ENCODE measurements around the gene YJEFN3. TPM values are rescaled to one million over a fixed set of nuclear protein-coding genes. Genes with fewer than 3 reads are reported as not detected.

Gene YJEFN3
- total RNA-seq, 4 donors from 2014 or later: 0.45 to 1.4 (median 0.96) TPM

DNA sequence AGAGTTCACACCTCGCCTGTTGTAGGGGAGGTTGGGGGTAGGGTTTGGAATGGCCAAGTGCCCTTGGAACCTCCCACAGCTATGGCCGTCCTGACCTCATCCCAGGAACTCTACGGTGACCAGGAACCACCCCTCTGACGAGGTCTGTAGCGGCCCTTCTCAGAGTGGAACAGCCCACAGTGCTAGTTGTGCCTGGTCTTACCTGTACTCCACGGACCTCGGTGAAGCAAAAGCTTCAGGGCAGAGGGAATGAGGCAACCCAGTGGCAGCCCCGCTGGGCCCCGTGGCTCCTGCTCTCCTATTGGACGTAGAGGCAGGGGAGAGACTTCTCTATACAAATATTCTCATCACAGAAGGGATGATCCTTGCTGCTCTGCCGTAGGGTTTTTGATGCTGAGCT lies 20.5 kb upstream of the YJEFN3 start:
- H3K27me3 ChIP-seq: no peaks in the 10 kb centered on the region
- H3K36me3 ChIP-seq: peaks cover 0 to 50% of the 10 kb centered on the region in 2 donors
- H3K4me1 ChIP-seq: no peaks in the 10 kb centered on the region
- TF ChIP-seq POLR2A (IDR thresholded peaks at IDR 0.05): no peak
- TF ChIP-seq, protein P1, sequence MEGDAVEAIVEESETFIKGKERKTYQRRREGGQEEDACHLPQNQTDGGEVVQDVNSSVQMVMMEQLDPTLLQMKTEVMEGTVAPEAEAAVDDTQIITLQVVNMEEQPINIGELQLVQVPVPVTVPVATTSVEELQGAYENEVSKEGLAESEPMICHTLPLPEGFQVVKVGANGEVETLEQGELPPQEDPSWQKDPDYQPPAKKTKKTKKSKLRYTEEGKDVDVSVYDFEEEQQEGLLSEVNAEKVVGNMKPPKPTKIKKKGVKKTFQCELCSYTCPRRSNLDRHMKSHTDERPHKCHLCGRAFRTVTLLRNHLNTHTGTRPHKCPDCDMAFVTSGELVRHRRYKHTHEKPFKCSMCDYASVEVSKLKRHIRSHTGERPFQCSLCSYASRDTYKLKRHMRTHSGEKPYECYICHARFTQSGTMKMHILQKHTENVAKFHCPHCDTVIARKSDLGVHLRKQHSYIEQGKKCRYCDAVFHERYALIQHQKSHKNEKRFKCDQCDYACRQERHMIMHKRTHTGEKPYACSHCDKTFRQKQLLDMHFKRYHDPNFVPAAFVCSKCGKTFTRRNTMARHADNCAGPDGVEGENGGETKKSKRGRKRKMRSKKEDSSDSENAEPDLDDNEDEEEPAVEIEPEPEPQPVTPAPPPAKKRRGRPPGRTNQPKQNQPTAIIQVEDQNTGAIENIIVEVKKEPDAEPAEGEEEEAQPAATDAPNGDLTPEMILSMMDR (IDR thresholded peaks at IDR 0.05): no peak
- TF ChIP-seq POLR2AphosphoS5 (IDR thresholded peaks at IDR 0.05): no peak
- TF ChIP-seq EP300 (IDR thresholded peaks at IDR 0.05): no peak
- 83% methylated on average over 1 of the region's 11 CpGs; no CpG with 5 or more reads in 1 of the 2 donors for WGBS, 2 donors (ENCODE audit: low coverage in 1 of 2)
- no peak overlapping the region for H3K27ac ChIP-seq
- ATAC-seq: no peak
- H3K9me3 ChIP-seq: no peaks in the 10 kb centered on the region
- H3K4me3 ChIP-seq: no peak overlapping the region

DNA sequence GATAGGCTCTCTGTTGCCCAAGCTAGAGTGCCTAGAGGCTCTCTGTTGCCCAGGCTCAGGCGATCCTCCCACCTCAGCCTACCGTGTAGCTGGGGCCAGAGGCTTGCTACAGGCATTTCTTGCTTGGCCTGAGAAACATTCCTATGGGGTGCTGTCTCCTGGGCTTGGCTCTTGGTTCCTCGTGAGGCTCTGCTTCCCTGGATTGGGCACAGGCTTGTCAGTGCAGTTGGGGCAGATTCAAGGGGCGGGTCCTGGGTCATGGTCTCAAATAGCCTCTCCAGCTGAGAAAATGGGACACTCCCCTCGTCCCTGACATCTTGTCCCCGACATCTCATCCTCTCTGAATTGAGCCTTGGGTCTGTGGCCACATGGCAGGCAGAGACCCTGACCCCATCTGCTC lies 18.3 kb upstream of the YJEFN3 start:
- Histone ChIP-seq H3K4me1 (peaks cover 0 to 18% (median 4%) of the 10 kb centered on the region in 3 donors), H3K4me3 (no peak overlapping the region), H3K27ac (no peak overlapping the region), H3K9me3 (peaks cover 0 to 7% (median 0%) of the 10 kb centered on the region in 3 donors), H3K27me3 (no peaks in the 10 kb centered on the region), H3K36me3 (peaks cover 0 to 28% of the 10 kb centered on the region in 2 donors)
- no peak for TF ChIP-seq POLR2A (IDR thresholded peaks at IDR 0.05)
- 20% methylated on average over 2 of the region's 6 CpGs; no CpG with 5 or more reads in 1 of the 2 donors for WGBS, 2 donors (ENCODE audit: low coverage in 1 of 2)
- ATAC-seq: no peak

DNA sequence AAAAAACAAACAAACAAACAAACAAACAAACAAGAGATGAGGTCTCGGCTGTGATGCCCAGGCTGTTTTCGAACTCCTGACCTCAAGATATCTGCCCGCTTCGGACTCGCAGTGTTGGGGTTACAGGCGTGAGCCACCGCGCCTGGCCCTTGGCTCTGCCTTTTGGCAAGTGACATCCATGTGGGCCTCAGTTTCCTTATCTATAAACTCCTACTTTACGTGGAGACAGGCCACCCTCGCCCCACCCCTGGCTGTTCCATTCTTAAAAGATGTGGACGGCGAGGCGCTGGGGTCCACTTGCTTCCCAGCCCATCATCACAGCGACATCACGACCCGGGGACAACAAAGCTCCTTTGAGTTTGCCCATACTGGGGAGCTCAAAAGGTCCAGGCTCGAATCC lies 15.0 kb upstream of the YJEFN3 start:
- H3K4me3 ChIP-seq: peak overlapping the region in 1 of 2 donors; percentile 43
- WGBS, 2 donors (ENCODE audit: low coverage in 1 of 2): 96% methylated on average over 8 of the region's 17 CpGs; no CpG with 5 or more reads in 1 of the 2 donors
- H3K9me3 ChIP-seq: peaks cover 0 to 7% (median 0%) of the 10 kb centered on the region in 3 donors
- no peaks in the 10 kb centered on the region for H3K27me3 ChIP-seq
- ATAC-seq: no peak
- H3K36me3 ChIP-seq: no peaks in the 10 kb centered on the region
- peak overlapping the region in 3 of 4 donors; percentile 48 to 61 (median 58) for H3K27ac ChIP-seq
- TF ChIP-seq POLR2A (IDR thresholded peaks at IDR 0.05): no peak
- no peak for TF ChIP-seq EP300 (IDR thresholded peaks at IDR 0.05)
- TF ChIP-seq POLR2AphosphoS5 (IDR thresholded peaks at IDR 0.05): no peak
- TF ChIP-seq, protein P1 (IDR thresholded peaks at IDR 0.05): no peak
- H3K4me1 ChIP-seq: peaks cover 0 to 47% (median 14%) of the 10 kb centered on the region in 3 donors

DNA sequence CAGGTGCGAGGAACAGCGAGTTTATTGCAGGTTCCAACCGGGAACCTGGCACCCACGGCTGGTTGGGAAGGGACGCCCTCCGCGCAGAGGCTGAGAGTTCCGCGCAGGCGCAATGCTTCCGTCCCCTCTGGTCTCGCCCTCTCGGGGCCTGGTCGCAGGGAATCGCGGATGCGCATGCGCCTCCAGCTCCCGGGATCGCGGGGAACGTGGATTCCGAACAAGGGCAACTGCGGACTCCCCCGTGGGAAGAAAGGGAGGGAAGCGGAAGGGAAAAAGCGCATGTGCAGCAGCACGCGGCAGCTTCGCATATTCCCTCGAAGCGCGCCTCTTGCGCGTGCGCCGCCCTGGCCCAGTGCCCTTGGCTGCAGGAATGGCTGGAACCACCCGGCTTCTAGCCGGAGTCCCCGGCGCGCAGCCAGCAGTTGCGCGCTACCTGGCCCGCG lies 14.5 kb upstream of the YJEFN3 start:
- H3K9me3 ChIP-seq: peaks cover 0 to 7% (median 0%) of the 10 kb centered on the region in 3 donors
- peak overlapping the region in 3 of 4 donors; percentile 48 to 87 (median 58) for H3K27ac ChIP-seq
- H3K36me3 ChIP-seq: peaks cover 0 to 3% of the 10 kb centered on the region in 2 donors
- H3K4me1 ChIP-seq: peaks cover 0 to 52% (median 14%) of the 10 kb centered on the region in 3 donors
- TF ChIP-seq, protein P1 (IDR thresholded peaks at IDR 0.05): no peak
- TF ChIP-seq POLR2AphosphoS5 (IDR thresholded peaks at IDR 0.05): peak; percentile 57
- 15% methylated on average over 4 of the region's 46 CpGs; no CpG with 5 or more reads in 1 of the 2 donors for WGBS, 2 donors (ENCODE audit: low coverage in 1 of 2)
- no peaks in the 10 kb centered on the region for H3K27me3 ChIP-seq
- H3K4me3 ChIP-seq: peak overlapping the region in 1 of 2 donors; percentile 43
- ATAC-seq: peak; percentile 70

DNA sequence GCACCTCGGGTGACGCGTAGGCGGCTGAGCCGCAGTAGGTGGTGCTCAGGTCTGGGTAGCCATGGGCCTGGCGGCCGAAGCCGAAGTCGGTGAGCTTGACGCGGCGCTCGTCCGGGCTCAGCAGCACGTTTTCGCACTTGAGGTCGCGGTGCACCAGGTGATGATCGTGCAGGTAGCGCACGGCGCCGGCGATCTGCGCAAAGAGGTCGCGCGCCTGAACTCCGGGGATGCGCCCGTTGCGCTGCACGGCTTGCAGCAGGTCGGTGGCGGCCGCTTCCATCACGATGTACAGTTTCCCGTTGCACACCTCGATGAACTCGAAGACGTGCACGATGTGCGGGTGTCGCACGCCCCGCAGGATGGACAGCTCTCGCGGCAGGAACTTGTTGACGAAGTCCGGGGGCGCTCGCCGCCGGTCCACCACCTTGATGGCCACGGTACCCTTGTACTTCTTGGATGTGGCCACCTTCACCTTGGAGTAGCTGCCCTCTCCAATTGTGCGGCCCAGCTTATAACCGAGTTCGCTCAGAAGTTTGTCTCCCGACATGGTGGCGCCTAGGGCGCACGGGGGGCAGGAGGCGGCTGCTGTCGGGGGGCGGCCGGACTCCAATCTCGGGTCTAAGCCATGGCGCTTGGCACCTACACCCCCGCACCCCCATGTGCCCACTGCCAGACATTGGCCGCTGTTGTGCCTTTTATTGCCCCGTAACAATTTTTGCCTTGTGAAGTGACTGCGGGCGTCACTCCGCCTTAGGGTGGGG lies 13.7 kb upstream of the YJEFN3 start, which contains the start of gene TSSK6:
Gene TSSK6 (minus strand): TSS at position 668 of the 761 bp plus-strand sequence. CDS start 121 bp downstream, at position 547.
- Histone ChIP-seq H3K36me3 (peaks cover 0 to 11% of the 10 kb centered on the region in 2 donors), H3K4me3 (peak within 1 kb of the TSS; percentile 63 to 82), H3K9me3 (peaks cover 0 to 7% (median 0%) of the 10 kb centered on the region in 3 donors), H3K27ac (peak within 1 kb of the TSS; percentile 43 to 91 (median 88)), H3K27me3 (no peaks in the 10 kb centered on the region), H3K4me1 (peaks cover 0 to 58% (median 14%) of the 10 kb centered on the region in 3 donors)
- WGBS, 2 donors (ENCODE audit: low coverage in 1 of 2): 85% methylated on average over 14 of the region's 74 CpGs; no CpG with 5 or more reads in 1 of the 2 donors
- no peak for TF ChIP-seq POLR2A (IDR thresholded peaks at IDR 0.05)
- ATAC-seq: no peak

Data from gastroesophageal sphincter (tissue), 4 donors.